Superior temporal gyrus (tissue), 1 donor: ENCODE results near the gene POU3F1.

Experiments
- DNase-seq: peaks from one replicate; pipeline ENCODE4 v3.0.0-alpha.2; 2016; ENCODE audit errors: extremely low spot score

POU3F1 gene

DNA sequence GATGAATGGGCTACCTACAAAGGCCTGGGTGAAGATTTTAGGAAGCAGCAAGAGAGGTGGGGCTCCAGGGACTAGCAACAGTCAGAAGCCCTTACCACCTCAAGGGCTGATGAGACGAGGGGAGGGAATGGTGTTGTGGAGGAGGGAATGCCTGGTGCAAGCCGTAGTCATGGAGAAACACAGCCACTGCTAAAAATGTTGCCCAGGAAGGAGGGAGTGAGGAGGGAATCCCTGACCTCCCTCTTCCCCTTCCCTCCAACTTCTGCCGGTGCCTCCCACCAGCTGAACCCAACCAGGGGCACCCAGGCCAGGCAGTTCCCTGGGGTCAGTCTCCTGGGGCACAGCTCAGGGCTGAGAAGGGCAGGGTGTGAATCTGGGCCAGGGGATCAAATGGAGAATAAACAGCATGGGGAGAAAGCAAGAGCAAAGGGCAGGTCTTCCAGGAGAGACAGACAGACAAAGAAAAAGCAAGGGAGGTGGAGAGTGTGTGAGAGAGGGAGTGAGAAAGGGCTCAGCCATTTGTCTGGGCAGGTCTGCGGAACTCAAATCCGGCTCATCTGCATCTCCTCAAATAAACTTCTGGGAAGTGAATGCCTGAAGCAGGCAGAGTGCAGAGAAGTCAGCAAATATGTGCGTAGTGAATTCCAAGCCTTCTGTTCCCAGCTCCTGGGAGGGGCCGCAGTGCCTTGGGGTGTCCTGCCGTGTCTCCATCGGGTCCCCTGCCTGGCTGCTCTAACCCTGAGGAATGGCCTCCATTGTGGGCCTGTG is 27.1 kb upstream of the POU3F1 start:
- DNase-seq = no peak

DNA sequence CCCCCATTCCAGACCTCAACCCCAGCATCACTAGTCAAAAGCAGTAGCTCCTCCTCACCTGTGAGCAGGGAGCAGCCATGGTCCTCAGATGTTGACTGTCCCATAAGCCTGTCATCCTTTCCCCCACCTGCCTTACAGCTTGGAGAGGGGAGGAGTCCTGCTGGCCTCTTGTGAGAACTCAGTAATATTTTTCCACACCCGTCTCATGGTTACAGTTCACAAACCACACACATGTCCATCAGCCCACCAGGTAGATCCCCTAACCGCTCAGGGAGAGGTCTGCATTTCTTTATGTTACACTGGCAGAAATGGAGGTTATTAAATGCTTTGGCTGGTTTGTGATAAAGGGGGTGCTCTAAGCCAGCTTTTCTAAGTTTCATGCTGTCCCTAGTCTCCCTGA is 26.3 kb upstream of the POU3F1 start:
- no peak for DNase-seq

- DNase-seq = no peak
These were observed 25.0 kb upstream of the POU3F1 start for GRCh38 chr1:38071312-38072256.

GRCh38 chr1:38068980-38069340 is 22.4 kb upstream of the POU3F1 start:
- no peak for DNase-seq

GRCh38 chr1:38068220-38068979 is 21.8 kb upstream of the POU3F1 start:
- no peak for DNase-seq

DNA sequence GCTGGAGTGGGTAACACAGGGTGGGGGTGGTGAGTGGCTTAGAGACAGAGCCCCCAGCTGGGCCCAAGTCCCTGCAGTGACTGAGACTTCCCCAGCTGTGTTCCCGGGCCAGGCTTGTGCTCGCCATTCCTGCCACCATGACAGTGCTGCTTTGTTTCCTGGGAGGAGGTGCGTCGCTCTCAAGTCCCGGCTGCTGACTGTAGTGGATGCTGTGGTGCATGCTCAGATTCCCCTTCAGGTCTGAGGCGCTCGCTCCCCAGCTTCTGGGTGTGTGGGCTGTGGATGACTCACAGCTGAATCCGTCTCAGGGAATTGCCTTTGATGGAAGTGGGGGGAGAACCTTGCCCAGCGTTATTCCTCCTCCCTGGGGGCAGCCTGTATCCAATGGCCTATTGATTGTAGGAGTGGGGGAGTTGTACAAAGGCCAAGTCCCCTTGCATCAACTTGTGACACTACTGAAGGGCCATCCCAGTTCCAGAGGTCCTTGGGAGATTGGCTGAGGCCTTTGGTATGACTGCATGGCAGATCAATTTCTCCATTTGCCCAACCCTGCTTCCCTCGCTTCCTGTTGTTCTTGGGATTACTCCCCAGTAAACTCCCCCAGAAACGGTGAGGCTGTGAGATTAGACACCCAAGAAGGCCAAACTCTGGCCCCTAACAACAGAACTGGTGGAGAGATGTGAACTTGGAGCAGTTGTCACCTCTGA is 17.8 kb upstream of the POU3F1 start:
- DNase-seq = no peak

DNA sequence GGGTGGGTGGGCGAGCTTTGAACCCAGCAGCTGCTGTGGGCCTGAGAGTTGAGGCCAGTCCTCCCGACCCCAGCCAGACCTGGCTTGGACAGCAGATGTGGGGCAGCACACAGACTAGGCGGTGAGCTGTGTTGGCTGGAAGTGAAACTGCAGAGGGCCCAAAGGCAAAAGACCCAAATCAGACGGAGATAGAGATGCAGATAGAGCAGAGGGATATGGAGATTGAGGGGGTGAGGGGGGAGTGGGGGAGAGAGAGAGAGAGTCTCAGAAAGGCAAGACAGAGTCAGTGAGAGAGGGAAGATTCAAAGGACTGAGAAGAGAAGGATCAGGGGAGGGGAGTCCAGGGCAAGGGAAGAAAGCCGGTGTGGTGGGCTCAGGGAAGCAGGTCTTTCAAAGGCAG is 17.0 kb upstream of the POU3F1 start:
- no peak for DNase-seq

DNA sequence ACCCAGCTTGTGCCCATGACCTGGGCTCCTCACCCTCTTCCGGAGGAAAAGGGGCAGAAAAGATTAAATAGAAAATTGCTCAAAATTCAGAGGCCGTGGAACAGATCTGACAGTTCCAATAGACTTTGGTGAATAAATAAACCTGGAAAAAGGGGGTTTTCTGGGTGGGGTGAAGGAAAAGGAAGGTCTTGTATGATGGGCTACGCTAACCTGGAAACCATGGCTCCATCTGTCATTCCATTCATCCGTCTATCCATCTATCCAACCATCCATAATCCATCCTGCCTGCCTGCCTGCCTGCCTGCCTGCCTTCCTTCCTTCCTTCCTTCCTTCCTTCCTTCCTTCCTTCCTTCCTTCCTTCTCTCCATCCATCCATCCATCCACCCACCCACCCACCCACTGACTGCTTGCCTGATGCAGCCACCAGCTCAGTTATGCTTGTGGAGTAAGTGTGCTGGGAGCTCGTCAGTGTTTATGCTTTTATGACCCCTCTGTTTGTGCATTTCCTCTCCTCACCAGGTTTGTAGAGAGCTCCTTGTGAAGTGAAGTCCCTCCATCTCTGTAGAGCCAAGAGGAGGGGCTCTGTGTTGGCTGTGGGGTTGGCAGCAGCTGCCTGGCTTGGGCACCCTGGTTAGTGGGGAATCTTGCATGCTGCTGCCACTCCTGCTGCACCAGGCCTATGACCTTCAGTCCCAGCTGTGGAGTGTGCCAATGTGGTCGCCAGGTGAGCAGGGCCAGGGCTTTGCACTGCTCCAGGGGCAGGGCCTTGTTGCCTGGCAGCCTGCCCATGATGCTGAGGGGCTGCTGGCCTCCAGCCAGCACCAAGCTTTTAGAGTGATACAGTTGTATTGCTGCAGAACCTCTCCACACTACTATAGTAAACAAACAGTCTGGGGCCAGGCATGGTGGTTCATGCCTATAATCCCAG is 16.0 kb upstream of the POU3F1 start:
- DNase-seq = no peak

- DNase-seq = no peak
These were observed 15.3 kb upstream of the POU3F1 start for GRCh38 chr1:38061883-38062328.

- DNase-seq = no peak
These were observed 14.7 kb upstream of the POU3F1 start for GRCh38 chr1:38061290-38061689.

DNA sequence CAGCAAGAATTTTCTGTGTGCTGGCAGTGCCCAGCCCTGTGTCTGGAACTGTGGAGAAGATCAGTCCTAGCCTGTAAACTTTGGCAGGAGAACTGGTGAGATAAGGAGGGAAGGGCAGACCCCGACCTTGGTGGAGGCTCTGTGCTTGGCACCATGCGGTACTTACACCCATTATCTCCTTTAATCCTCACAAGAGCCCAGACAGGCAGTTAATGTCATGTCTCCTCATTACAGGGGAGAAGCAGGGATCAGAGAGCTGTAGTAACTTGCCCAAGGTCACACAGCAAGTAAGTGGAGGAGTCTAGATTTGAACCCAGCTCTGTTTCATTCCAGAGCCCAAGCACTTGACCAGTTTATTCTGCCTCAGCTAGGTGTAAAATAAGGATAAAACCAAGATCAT is 13.9 kb upstream of the POU3F1 start:
- DNase-seq = no peak

GRCh38 chr1:38059635-38060250 is 13.2 kb upstream of the POU3F1 start:
- DNase-seq = no peak

DNA sequence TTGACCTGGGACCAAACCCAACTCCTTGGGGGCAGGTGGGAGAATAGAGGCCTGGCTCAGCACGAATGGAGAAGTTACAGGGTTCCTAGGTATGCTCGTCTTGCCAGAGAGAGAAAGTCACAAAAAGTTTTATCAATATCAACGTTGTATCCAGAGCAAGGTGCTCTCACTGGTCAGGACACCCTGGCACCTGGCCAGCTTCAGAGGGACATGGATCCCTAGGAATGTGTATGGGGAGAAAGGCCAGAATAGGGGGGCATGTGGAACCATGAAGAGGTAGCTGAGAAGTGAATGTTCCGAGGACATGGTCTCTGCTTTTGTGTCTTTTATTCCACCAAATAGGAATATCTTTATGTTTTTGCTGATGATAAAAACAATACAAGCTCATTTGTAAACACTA is 9.4 kb upstream of the POU3F1 start:
- DNase-seq = no peak

- no peak for DNase-seq
These were observed 8.8 kb upstream of the POU3F1 start for GRCh38 chr1:38055398-38055797.

DNA sequence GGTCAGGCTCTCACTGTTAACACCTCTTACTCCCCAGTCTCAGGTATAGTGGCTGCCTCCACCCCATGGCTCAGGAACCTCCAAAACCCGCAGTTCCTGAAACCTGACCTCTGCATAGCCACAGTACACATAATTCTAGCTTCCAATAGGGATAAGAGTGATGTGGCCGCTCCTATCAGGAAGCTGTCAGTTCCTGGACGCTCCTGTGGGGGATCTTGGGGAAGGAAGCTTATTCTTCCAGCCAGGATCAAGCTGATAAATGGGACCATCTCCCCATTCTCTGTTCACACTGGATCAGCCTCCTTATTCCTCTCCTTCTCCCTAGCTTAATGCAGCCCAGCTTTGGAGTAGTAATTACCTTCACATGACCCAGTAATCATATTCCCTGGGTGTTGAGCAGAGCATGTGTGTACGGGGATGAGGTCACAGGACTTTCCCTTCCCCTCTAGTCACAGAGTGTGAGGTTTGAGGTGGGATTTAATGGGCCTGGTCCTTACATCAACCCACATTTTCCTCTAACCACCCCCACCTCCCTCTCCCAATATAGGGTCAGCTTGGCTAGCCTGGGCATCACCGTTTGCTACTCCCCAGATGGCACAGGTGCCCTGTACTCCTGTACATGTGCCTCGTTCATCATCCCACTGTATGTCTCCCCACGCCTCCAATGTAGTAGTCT is 7.0 kb upstream of the POU3F1 start:
- no peak for DNase-seq

DNA sequence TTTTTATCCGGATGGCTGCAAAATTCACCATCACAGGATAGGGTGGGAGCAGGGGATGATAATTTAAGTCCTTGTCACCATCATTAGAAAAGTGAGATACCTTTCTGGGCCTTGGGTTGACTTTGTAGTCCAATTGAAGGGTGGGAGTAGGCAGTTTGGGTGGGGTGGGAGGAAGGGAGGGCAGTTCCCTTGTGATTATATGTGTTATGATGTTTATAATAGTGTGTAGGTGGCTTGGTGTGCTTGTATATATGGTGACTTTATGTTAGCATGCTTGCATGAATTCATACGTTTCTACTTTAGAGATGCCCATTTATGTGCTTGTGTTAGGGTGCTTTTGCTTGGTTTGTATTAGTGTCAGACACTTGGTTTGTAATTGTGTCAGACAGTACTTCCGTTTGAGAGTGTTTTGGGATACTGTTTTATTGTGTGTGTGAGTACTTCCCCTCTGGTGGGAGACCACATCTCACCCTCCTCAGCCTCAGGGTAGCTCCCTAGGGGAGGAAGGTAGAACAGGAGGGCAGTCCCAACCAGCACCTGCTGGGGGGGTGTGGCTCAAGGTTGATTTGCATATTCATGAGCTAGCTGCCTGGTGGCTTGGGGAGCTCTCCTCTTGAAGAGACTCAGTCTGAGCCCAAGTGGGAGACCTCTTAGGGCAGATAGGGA is 6.3 kb upstream of the POU3F1 start:
- no peak for DNase-seq

DNA sequence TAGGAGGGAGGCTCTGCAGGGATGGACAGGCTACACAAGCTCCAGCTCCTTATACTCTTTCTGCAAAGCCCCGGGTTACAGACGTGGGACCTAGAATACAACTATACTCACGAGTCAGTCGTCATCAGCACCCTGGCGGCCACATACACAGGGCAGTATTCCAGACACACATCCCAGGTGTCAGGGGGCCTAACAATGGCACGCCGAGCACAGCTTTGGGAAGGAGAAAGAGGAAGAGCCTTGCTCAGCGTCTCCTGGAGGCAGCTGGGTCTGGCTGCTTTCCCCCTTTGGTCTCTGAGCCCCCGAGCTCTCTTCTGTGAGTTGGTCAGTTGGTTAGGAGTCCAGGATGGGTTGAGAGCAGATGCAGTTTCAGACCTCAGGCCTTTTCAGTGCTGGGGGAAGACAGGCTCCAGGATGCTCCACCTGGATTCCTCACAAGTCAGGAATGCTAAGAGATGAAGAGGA is 4.5 kb upstream of the POU3F1 start:
- DNase-seq = no peak

GRCh38 chr1:38050397-38051078 is 3.9 kb upstream of the POU3F1 start:
- no peak for DNase-seq
